ENCODE data around the gene ZNF316. TPM values are rescaled to one million over a fixed set of nuclear protein-coding genes. Genes with fewer than 3 reads are reported as not detected.

ZNF316 gene
- total RNA-seq (2014; rRNA removed; shearing (Covaris generic)) (14.3 and 28.6 TPM in 2 replicates), polyA plus RNA-seq (2016; fragmentation: Nextera tagmentation; extraction: Ambion mirVana) (1.1 and 1.2 TPM in 2 replicates)

DNA sequence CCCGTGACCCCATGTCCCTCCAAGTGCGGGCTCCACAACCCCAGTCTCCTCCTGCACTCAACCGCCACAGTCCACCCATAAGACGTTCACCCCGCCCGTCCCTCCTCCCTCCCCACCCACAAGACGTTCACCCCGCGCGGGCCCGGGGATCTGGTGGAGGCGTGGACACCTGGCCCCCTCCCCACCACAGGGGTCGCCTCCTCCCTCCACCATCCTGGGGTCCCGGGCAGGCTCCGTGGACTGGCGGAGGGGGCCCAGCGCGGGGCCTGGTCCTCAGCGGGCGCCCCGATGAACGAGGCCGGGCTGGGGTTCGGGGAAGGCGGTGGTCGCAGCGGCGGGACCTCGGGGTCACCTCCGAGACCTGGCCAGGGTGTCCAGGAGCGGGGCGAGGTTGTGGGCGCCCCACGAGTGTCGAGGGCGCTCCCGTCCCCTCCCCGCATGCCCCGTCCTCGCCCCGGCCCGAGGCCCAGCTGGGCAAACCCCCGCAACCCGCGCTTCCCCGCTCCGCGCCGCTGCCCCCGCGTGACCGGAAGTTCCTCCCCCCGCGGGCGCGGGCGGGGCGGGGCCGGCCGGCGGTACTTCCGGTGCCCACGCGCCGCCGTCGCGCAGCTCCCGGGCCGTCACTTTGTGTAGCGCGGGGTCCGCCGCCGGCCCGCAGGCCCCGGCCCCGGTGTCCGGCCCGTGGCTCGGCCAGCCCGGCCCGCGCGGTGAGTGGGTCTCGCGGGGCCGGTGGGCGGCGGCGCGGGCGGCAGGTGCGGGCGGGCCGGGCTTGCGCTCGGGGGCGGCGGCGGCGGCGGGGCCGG, at the start of gene ZNF316:
ZNF316 (plus strand) TSS at position 578 of the 803 bp plus-strand sequence. CDS start 5,092 bp downstream, outside the sequence.
- H3F3A ChIP-seq (ENCODE audit: insufficient read depth) = no peaks in the 10 kb centered on the region
- H3K27me3 ChIP-seq (replicated peaks; ENCODE audit: insufficient read depth) = no peaks in the 10 kb centered on the region
- peaks cover 37% of the 10 kb centered on the region for H3K79me2 ChIP-seq (ENCODE audit: insufficient read depth)
- in situ Hi-C loops (cut with MboI) = no loop called here
- peak within 1 kb of the TSS; percentile 84 for H2AFZ ChIP-seq
- no peak within 1 kb of the TSS for H3K27ac ChIP-seq
- H3K4me1 ChIP-seq (ENCODE audit: insufficient read depth) = 0 out of 2 replicates have a peak, but pooled peaks cover 3% of the 10 kb centered on the region
- no peaks in the 10 kb centered on the region for H3K9me3 ChIP-seq (ENCODE audit: low read depth)
- no peaks in the 10 kb centered on the region for H4K20me1 ChIP-seq (ENCODE audit: insufficient read depth)
- 2% methylated on average over 21 to 59 of the region's 104 CpGs for WGBS, 2 experiments (ENCODE audit: low coverage in 1 of 2, low lambda C conversion rate in 2 of 2, missing lambda C conversion rate in 2 of 2)
- peak within 1 kb of the TSS; percentile 90 for H3K9ac ChIP-seq
- no peaks in the 10 kb centered on the region for H3K36me3 ChIP-seq (ENCODE audit: low read depth)
- peak within 1 kb of the TSS; percentile 98 for H3K4me2 ChIP-seq (ENCODE audit: unreplicated experiment)
- H3K4me3 ChIP-seq = peak within 1 kb of the TSS; percentile 86
- peak; percentile 78 for DNase-seq
- H3K9me2 ChIP-seq (ENCODE audit: insufficient read depth) = no peaks in the 10 kb centered on the region
- TF ChIP-seq EZH2phosphoT487 (IDR thresholded peaks at IDR 0.05; ENCODE audit: insufficient read depth, low read depth) (no peak), EZH2 (IDR thresholded peaks at IDR 0.05; ENCODE audit: insufficient read depth, poor library complexity, severe bottlenecking) (no peak)

- H3K36me3 ChIP-seq (ENCODE audit: low read depth) = 0 out of 2 replicates have a peak, but pooled peaks cover 8% of the 10 kb centered on the region
- peaks cover 23% of the 10 kb centered on the region for H3K79me2 ChIP-seq (ENCODE audit: insufficient read depth)
- no peaks in the 10 kb centered on the region for H3K9me3 ChIP-seq (ENCODE audit: low read depth)
- H2AFZ ChIP-seq = no peak overlapping the region
- no peaks in the 10 kb centered on the region for H3K9me2 ChIP-seq (ENCODE audit: insufficient read depth)
- H3K4me3 ChIP-seq = no peak overlapping the region
- H3K27ac ChIP-seq = no peak overlapping the region
- H3K9ac ChIP-seq = no peak overlapping the region
- in situ Hi-C loops (cut with MboI) = loop anchor here (25.0 kb wide), 1 partner anchor 349 kb away; no protein-coding TSS in a partner anchor
- DNase-seq = no peak
- H3F3A ChIP-seq (ENCODE audit: insufficient read depth) = peaks cover 6% of the 10 kb centered on the region
- no peaks in the 10 kb centered on the region for H3K27me3 ChIP-seq (replicated peaks; ENCODE audit: insufficient read depth)
- 79 to 81% methylated on average over 9 of the region's 9 CpGs for WGBS, 2 experiments (ENCODE audit: low coverage in 1 of 2, low lambda C conversion rate in 2 of 2, missing lambda C conversion rate in 2 of 2)
- H3K4me2 ChIP-seq (ENCODE audit: unreplicated experiment) = no peak overlapping the region
- H4K20me1 ChIP-seq (ENCODE audit: insufficient read depth) = no peaks in the 10 kb centered on the region
- peaks cover 7% of the 10 kb centered on the region; the same call in 1 of the 2 replicates for H3K4me1 ChIP-seq (ENCODE audit: insufficient read depth)
- TF ChIP-seq EZH2 (IDR thresholded peaks at IDR 0.05; ENCODE audit: insufficient read depth, poor library complexity, severe bottlenecking) = no peak
- TF ChIP-seq EZH2phosphoT487 (IDR thresholded peaks at IDR 0.05; ENCODE audit: insufficient read depth, low read depth) = no peak
These were observed 48.6 kb upstream of the ZNF316 start for GRCh38 chr7:6588566-6588965.

GRCh38 chr7:6589151-6589828, 47.8 kb upstream of the ZNF316 start:
- Histone ChIP-seq H3F3A (ENCODE audit: insufficient read depth) (peaks cover 6% of the 10 kb centered on the region), H3K4me3 (peak overlapping the region; percentile 84), H3K79me2 (ENCODE audit: insufficient read depth) (peaks cover 23% of the 10 kb centered on the region), H3K27ac (no peak overlapping the region), H3K9me2 (ENCODE audit: insufficient read depth) (no peaks in the 10 kb centered on the region), H3K4me2 (ENCODE audit: unreplicated experiment) (peak overlapping the region; percentile 74), H4K20me1 (ENCODE audit: insufficient read depth) (no peaks in the 10 kb centered on the region), H2AFZ (peak overlapping the region; percentile 64; the same call in 1 of the 2 replicates), H3K9ac (no peak overlapping the region), H3K27me3 (replicated peaks; ENCODE audit: insufficient read depth) (no peaks in the 10 kb centered on the region), H3K36me3 (ENCODE audit: low read depth) (0 out of 2 replicates have a peak, but pooled peaks cover 8% of the 10 kb centered on the region), H3K4me1 (ENCODE audit: insufficient read depth) (peaks cover 7% of the 10 kb centered on the region; the same call in 1 of the 2 replicates), H3K9me3 (ENCODE audit: low read depth) (no peaks in the 10 kb centered on the region)
- DNase-seq = no peak
- no peak for TF ChIP-seq EZH2phosphoT487 (IDR thresholded peaks at IDR 0.05; ENCODE audit: insufficient read depth, low read depth)
- TF ChIP-seq EZH2 (IDR thresholded peaks at IDR 0.05; ENCODE audit: insufficient read depth, poor library complexity, severe bottlenecking) = no peak
- in situ Hi-C loops (cut with MboI) = loop anchor here (25.0 kb wide), 1 partner anchor 348 kb away; no protein-coding TSS in a partner anchor
- WGBS, 2 experiments (ENCODE audit: low coverage in 1 of 2, low lambda C conversion rate in 2 of 2, missing lambda C conversion rate in 2 of 2) = 48 to 52% methylated on average over 19 to 21 of the region's 22 CpGs
